ENCODE results near the gene PXDC1.
"Not testable (repeated sequence)": the region's sequence is repeated elsewhere in the genome, so short reads cannot be mapped to it uniquely, and the experiment has no call there.

PXDC1 gene

DNA sequence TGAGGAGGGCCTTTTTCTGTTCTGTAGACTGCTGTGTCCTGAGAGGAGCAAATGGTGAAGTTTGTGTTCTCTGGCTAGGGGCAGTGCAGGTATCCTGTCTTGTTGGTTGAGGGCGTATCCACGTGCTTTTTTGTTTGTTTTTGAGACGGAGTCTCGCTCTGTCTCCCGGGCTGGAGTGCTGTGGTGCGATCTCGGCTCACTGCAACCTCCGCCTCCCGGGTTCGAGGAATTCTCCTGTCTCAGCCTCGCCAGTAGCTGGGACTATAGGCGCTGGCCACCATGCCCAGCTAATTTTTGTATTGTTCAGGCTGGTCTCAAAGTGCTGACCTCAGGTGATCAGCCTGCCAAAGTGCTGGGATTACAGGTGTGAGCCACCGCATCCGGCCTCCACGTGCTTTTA, 10.8 kb upstream of the PXDC1 start:
- DNase-seq: no peak

DNA sequence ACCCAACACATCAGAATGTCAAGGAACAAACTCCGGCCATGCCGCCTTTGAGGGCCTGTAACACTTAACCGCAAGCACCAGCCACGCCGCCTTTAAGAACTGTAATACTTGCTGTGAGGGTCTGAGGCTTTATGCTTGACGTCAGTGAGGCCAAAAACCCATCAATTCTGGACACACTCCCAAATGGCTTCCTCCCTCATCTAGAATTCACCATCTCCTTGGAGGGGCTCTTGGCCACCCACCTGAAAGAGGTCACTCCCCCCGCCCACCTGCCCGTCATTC, 10.4 kb upstream of the PXDC1 start:
- DNase-seq: no peak

DNA sequence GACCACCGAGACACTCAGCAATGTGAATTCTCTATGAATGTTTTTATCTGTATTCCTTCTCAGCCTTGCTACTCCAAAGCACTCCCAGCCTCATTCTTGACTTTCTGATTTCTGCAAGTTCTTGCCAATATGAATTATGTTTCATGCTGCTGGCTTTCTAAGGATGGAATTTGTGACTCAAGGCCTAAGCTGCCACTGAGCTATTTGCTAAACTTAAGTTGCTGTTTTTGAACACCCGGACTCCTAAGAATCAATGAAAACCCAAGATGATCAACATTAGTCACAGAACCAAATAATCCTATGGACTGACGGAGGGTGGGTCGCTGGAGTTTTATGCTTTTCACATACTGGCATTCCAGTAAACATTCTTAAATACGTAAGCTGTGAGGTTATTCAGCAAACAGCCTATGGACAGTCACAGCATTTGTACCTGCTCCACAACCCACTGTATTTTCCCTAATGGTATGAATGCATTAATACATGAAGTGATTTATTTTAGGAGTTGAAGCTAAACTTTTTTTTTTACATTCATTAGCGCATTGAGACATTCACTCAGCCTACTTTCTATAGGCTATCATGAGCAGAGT, 8.2 kb upstream of the PXDC1 start:
- DNase-seq: no peak

DNA sequence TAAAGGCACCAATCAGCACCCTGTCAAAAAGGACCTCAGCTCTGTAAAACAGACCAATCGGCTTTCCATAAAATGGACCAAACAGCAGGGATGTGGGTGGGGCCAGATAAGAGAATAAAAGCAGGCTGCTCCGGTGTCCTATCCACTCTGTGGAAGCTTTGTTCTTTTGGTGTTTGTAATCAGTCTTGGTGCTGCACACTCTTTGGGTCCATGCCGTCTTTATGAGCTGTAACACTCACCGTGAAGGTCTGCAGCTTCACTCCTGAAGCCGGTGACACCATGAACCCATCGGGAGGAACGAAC, 7.3 kb upstream of the PXDC1 start:
- no peak for DNase-seq

DNA sequence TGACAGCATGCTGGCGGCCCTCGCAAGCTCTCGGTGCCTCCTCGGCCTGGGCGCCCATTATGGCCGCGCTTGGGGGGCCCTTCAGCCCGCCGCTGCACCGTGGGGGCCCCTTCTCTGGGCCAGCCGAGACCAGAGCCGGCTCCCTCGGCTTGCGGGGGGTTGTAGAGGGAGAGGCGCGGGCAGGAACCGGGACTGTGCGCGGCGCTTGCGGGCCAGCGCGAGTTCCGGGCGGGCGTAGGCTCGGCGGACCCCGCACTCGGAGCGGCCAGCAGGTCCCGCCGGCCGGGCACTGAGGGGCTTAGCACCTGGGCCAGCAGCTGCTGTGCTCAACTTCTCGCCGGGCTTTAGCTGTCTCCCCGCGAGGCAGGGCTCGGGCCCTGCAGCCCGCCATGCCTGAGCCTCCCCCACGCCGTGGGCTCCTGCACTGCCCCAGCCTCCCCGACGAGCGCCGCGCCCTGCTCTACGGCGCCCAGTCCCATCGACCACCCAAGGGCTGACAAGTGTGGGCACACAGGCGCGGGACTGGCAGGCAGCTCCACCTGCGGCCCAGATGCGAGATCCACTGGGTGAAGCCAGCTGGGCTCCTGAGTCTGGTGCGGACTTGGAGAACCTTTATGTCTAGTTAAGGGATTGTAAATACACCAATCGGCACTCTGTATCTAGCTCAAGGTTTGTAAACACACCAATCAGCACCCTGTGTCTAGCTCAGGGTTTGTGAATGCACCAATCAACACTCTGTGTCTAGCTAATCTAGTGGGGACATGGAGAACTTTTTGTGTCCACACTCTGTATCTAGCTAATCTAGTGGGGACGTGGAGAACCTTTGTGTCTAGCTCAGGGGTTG, 6.7 kb upstream of the PXDC1 start:
- not testable (repeated sequence) for DNase-seq

DNA sequence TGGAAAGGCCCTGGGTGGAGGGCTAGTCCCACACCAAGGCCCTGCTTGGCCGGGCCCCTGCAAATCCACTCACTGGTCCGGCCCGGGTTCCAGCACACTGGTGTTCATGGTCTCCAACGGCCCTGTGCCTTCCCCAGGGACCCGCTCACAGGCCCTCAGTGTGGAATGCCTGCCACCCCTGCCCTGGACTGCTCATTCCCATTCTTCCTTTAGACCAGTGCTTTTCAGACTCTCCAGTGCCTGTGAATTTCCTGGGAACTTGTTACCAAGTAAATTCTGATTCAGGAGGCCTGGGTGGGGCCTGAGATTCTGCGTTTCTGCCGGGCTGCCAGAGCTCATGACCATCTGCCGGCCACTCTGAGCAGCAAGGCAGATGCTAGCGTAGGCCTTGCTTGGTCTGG, 5.7 kb upstream of the PXDC1 start:
- DNase-seq: no peak

DNA sequence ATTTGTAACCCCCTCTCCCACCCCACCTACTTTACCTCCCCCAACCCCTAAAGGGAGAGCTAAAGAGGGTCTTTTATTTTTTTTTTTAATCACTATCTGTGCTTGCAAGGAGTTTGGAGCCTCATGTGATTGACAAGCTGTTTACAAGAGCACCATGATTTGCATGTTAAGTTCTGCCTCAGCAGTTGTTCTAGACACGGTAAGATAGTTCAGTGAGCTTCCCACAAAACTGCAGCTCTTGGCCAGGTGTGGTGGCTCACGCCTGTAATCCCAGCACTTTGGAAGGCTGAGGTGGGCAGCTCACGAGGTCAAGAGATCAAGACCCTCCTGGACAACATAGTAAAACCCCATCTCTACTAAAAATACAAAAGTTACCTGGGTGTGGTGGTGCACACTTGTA, 5.0 kb upstream of the PXDC1 start:
- DNase-seq: no peak

DNA sequence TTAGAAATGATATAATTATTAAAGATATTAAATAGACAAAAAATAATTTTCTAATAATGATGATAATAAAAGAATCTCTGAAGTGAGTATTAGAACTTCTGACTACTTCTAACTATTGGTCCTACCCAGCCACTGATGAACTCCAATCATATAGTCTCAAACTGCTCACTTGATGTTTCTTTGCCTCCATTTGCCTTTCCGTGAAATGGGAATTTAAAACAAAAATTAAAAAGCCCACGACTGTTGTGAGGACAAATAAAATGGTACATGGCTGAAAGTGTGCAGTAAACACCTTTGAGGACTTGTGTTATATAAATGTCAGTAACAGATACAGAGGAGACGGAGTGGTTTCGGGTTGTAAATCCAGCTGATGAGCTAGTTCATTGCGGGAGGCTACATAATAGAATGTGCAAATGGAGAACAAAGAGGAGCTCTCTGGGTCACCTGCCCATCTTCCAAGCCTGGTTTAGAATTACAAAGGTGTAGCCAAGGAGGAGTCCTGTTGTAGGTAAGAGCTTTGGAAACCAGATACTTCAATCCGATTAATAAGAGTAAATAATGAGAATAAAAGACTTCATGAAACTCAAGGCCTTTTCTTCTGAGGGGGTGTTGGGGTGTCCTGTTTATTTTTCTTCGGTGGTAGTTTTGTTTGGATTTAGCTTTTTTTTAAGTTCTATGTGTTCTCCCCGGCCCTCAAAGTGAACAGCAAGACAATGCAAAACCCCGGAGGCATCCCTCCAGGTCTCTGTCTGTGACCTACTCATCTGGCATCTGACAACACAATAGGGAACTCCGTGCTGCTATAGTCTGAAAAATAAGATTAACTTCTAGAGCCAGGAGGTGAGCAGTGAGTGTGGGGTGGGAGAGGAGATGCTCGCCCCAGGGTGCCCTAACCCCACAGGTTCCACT, 4.4 kb upstream of the PXDC1 start:
- DNase-seq: no peak

DNA sequence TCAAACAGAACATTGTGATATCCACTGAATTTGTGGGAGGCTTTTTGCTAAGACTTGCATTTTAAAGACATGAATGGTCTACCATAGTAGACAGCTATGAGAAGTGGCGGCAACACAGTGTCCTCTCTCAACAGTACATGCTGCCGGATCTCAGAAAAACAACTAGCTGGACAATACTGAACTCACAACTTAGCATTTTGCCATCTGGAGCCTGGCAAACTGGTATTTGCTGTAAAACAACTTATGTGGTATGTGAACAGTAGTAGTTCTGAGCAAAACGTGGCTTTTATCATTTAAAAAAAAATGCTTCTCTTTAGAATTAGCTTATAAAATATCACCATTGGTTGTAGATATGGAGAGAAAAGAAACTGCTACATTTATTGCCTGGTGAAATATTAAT, 3.3 kb upstream of the PXDC1 start:
- no peak for DNase-seq

DNA sequence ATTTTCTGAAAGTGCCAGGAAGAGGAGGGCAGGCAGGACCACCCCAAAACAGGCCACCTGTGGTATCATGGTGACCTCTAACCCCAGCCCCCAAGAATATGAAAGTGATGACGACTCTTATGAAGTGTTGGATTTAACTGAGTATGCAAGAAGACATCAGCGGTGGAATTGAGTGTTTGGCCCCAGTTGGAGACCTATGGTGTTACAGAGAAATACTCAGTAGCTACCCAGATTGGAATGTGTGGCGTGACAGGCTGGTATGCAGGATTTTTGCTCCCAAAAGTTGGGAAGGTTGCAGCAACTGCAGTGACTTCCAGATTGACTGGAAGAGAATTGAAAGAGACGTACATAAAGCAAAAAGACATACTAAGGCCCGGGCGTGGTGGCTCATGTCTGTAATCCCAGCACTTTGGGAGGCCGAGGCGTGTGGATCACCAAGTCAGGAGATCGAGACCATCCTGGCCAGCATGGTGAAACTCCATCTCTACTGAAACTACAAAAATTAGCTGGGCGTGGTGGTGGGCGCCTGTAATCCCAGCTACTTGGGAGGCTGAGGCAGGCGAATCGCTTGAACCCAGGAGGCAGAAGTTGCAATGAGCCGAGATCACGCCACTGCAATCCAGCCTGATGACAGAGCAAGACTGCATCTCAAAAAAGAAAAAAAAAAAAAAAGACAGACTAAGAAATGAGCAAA, 2.7 kb upstream of the PXDC1 start:
- not testable (repeated sequence) for DNase-seq

DNA sequence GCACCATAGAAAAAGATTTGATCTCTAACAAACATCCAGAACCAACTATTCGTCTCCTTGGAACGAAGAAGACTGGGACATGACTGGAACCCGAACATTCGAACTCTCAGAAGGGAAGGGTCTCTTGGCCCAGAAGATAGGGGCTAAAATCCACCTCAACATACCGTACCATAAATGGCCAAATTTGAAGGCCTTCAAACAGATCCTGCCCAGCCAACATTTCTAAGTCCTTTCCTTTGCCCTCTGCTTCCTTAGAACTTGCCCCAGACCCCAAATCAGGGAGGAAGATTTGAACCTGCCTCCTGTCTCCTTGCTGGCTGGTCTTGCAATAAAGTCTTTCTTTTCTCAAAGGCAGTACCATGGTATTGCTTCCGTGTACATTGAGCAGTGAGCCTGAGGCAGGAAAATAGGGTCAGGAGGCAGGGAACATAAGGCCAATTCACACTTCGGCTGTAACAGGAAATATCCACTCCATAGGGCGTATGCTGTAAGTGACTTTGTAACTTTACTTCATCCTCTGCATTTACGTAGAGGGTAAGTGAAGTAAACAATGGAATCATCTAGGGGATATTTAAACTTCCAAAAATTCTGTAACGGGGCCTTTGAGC, 1.8 kb upstream of the PXDC1 start:
- no peak for DNase-seq

DNA sequence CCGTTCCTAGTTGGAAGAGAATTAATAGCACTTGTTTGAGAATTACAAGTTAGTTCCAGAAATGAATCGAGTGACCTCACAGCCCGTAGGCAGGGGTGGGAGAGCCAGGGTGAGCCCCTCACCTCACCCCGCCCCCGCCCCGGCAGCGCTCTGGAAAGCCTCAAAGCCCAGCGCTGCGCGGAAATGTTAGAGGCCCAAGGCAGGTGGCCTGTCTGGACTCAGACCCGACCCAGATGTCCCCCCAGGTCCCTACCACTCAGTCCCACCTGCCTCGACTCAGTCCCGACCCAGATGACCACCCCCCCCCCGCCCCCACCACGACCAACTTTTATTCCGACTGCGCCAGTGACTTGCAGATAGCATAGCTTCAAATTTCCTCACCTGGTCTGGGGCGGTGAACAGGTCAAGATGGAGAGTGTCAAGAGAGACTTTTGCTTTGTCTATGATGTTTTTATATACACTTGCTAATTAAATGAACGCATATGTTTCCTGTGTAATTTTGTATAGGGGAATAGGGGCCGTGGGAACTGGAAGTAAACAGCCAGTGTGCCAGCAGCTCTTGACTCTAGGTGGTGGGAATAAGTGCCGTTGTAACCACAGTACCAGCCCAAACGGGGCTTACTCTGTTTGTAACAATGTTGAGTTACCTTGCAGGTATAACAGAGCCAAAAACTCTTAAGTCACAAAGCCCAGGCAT, 1.2 kb upstream of the PXDC1 start:
- DNase-seq: no peak

DNA sequence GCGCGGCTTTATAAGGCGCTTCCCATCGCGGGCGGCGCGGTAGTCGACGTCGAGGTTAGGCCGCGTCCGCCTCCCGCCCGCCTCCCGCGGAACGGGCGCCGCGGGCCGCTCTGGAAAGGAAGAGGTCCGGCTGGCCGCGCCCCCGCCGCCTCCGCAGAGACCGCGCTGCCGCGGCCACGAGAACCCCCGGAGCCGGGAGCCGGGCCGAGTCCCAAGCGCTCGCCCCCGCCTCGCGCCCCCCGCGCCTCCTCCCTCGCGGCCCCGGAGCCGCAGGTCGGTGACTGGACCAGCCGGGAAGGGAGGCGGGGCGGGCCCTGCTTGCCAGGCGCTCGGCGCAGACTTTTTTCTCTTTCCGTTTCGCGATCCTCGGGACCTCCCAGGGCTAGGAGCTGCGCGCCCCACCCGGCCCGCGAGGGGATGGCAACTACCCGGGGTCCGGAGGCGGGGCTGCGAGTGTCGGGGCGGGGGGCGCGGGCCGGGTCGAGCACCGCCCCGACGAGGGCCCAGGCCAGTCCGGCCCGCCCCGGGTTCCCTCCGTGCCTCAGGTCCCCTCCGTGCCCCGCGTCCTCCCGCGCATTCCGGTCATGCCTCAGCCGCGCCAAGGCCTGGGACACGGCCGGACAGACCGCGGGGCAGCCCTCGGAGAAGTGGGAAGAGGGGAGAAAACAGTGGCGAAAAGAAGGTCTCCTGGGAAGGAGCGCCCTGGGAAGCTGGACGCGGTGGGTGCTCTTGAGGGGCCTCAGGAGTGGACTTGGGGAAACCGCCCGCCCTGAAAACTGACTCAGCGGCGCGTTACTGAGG, 417 bp upstream of the PXDC1 start:
- no peak for DNase-seq

DNA sequence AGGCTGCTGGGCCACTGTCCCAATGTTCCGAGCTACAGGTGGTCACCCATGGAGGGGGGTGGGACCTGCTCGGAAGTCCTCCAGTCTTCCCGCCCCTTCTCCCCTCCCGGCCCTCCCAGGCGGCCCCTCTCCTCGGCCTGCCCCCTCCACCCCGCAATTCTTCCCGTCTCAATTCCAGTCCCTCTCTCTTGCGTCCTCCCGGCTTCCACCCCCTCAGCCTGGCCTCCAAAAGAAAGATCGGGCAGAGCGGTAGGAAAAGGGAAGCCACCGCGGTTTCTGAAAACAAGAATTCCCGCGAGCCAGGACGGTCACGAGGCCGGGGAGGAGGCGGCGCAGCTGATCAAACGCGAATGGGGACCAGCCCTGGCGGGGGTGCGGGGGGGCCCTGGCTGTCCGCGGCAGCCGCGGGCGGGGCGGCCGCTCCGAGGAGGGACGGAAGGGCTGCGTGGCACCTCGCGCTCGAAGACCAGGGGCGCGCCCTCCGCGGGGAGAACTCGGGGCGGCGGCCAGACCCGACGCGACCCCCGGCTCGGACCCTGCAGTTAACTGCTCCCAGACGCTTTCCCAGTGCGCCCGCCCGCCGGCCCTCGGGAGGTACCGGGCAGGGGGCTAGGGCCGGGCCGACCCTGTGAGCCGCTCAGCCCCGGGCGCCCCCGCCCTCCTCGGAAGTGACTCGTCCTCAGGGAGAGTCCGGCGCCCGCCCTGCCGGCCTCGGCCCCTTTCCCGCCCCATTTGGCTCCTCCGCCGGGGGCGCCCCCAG, 1.0 kb downstream of the PXDC1 start:
- DNase-seq: no peak

DNA sequence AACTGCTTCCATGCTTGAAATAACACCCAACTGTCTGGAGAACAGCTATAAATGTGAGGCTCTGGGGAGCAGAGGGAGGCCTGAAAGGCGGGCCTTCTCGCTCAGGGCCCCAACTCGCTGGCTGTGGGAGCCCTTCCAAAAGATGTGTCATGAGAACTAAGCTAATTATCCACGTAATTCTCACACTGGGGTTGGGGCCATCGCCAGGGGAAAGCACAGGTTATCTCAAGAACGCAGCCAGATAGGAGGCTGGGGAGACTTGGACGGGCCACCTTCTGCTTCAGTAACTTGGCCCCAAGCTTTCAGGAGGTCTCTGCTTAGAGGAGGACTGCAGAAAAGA, 1.6 kb downstream of the PXDC1 start:
- DNase-seq: no peak

DNA sequence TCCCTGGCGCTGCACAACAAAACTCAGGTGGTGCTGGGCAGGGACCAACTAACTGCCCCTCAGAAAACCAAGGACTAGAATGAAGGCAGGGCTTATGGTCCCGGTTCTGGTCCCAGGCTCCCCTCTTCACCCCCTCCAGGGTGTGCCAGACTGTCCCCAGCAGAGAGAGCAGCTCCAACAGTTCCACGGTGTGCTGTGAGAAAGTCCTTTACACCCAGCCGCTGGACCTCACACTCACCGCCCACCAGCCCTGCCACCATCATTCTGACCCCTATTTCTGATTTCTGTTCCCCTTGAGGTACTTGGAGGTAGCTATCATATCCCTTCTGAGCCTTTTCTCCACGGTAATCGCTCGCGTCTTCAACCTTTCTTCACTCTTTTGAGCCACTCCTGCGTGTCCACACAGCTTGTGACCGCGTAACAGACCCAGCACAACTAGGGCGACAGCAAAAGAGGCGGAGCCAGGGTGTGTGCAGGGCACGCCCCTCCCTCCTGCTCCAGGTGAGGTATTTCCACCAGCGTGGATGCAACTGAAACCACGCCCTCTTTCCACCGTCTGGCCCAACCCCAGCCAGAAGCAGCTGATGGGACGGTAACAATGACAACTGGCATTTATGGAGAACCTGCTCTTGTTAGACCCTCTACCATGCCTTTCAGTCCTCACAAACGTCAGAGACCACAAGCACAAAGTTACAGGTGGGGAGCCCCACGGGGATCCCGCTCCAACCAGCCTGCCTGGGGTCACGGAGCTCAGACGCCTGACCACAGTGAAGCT, 2.3 kb downstream of the PXDC1 start:
- DNase-seq: no peak

DNA sequence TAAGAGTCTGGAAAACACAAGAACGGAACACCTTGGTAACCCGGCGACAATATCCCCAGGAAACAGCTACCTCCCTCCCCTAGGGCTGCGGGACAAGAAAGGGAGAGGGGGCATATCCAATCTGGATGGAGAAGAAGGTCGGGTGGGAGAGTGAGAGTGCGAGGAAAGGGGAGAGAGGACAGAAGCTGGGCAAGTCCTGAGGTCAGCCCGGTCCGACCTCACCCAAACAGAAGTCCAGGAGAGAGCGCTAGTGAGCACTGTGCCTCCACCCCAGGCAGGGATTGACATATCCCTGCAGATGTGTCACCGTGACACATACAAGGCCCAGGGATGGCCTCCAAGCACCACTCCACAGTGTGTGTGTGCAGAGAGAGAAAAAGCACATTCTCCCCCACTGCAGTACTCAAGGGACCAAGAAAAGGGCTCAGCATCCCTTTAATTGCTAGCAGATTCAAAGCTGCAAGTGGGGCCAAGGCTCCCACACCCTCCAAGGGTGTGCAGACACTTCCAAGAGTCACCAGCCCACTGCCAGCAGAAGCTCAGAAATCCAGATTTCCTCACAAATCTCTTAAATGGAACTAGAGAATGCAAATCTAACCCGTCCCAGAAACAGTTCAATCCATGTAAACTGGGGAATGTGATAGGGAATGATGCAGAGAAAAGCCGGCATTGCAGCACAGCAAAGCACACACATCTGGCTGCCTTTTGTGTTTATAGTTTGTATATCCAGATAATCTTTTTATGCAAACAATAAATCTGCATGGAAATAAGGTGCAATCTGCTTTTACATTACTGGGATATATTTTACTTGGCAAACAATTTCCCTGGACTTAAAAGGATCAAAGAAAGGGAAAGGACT, 3.1 kb downstream of the PXDC1 start:
- no peak for DNase-seq

DNA sequence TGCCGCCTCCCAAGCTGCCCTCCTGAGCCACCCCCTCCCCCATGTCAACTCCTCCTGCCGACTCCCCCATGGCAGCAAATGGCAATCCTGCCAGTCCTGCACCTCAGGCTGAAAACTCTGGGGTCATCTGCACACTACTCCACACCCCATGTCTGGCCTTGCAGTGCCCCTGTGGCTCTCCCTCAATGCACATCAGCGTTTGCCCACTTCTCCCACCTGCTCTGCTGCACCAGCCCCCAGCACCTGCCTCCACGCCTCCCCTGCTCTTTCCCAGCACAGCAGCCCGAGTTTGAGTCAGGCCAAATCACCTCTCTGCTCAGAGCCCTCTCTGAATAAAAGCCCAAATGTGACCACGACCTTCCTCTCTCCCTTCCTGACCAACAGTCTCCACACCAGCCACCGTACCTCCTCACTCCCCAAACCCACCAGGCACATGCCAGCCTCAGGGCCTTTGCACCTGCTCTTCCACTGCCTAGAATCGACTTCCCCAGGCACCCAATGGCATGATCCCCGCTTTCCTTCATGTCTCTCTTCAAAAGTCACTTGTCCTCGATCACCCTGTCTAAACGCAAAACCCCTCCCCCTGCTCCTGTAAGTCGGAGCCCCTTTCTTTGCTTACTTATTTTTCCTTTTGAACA, 4.3 kb downstream of the PXDC1 start:
- DNase-seq: no peak

DNA sequence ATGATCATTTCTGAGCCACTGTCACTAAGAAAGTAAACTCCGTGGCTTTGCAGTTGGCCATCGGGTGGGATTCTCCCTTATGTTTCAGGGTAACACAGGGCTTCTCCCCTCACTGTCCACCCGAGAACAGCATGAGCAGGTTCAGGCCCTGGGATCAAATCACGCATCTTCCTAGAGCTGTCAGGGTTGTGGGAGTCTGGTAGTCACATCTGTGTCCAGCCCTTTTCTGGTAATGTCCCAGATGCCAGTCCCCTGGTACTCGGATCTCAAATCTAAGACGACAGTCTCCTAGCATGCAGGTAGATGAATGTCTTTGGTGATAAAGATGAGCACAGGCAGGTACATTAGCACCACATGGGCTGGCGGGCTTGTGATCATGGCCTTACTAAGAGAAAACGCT, 4.8 kb downstream of the PXDC1 start:
- DNase-seq: no peak
